Measurements from ENCODE around the gene ARHGEF39.

GRCh38 chr9:35705836-35706430 is 40.9 kb upstream of the ARHGEF39 start:
- TF ChIP-seq CTCF (IDR thresholded peaks at IDR 0.05 in 2 of 3, conservative IDR thresholded peaks at IDR 0.05 in 1 of 3; ENCODE audit: control insufficient read depth in 2 of 3, extremely low read depth in 1 of 3, insufficient read depth in 1 of 3, low read depth in 3 of 3, low read length in 3 of 3) (no peak), JUND (IDR thresholded peaks at IDR 0.05; ENCODE audit: low read depth, low read length) (no peak), HDGF (IDR thresholded peaks at IDR 0.05) (no peak), RFX5 (IDR thresholded peaks at IDR 0.05; ENCODE audit: low read depth, low read length) (no peak), EZH2 (IDR thresholded peaks at IDR 0.05; ENCODE audit: borderline replicate concordance, control insufficient read depth, low read depth, low read length) (no peak), CREM (IDR thresholded peaks at IDR 0.05; ENCODE audit: low read depth) (no peak), POLR2A (IDR thresholded peaks at IDR 0.05; ENCODE audit: low read depth, low read length) (no peak), POLR2AphosphoS5 (IDR thresholded peaks at IDR 0.05; ENCODE audit: low read length) (no peak), NFYB (IDR thresholded peaks at IDR 0.05; ENCODE audit: insufficient read depth, low read depth, low read length) (no peak)
